ENCODE results near the gene GRIK3. TPM values are rescaled to one million over a fixed set of nuclear protein-coding genes. Genes with fewer than 3 reads are reported as not detected.

GRIK3 gene
- total and polyA plus RNA-seq, 2 donors (not counting 1 experiment from before 2014, with no cell fraction given), result not detected

GRCh38 chr1:36973056-36973455 lies 61.3 kb downstream of the GRIK3 start:
- H3K9me3 ChIP-seq (ENCODE audit: control insufficient read depth, insufficient read depth, low read depth, low read length), result no peaks in the 10 kb centered on the region
- H3K36me3 ChIP-seq (ENCODE audit: control insufficient read depth, insufficient read depth, low read length), result no peaks in the 10 kb centered on the region
- TF ChIP-seq CTCF (conservative IDR thresholded peaks at IDR 0.05 in 1 of 2, IDR thresholded peaks at IDR 0.05 in 1 of 2; ENCODE audit: low read depth in 1 of 2, low read length in 2 of 2), result no peak
- no peak for TF ChIP-seq EZH2 (IDR thresholded peaks at IDR 0.05; ENCODE audit: low read length, missing control alignments)
- H2AFZ ChIP-seq (ENCODE audit: low read length), result no peak overlapping the region
- H3K4me1 ChIP-seq (ENCODE audit: control insufficient read depth, extremely low read depth, insufficient read depth, low read length), result no peaks in the 10 kb centered on the region
- H3K79me2 ChIP-seq (ENCODE audit: control insufficient read depth, insufficient read depth, low read length), result no peaks in the 10 kb centered on the region
- H3K27ac ChIP-seq (ENCODE audit: insufficient read depth, low read length), result no peak overlapping the region
- H3K4me2 ChIP-seq (ENCODE audit: extremely low read depth, insufficient read depth, low read length), result no peak overlapping the region
- no peaks in the 10 kb centered on the region for H3K27me3 ChIP-seq (ENCODE audit: control insufficient read depth, insufficient read depth, low read length)
- DNase-seq (ENCODE audit: low read depth in 2 of 2), result no peak
- no peak overlapping the region for H3K4me3 ChIP-seq (replicated peaks in 1 of 4; ENCODE audit: control extremely low read depth in 1 of 4, insufficient read depth in 1 of 4, low read depth in 3 of 4, low read length in 4 of 4)
- no peak overlapping the region for H3K9ac ChIP-seq (ENCODE audit: insufficient read depth, low read length)
- no peaks in the 10 kb centered on the region for H4K20me1 ChIP-seq (ENCODE audit: control insufficient read depth, extremely low read depth, insufficient read depth, low read length)

- H3K4me2 ChIP-seq (ENCODE audit: extremely low read depth, insufficient read depth, low read length), result no peak overlapping the region
- TF ChIP-seq EZH2 (IDR thresholded peaks at IDR 0.05; ENCODE audit: low read length, missing control alignments) (no peak), CTCF (conservative IDR thresholded peaks at IDR 0.05 in 1 of 2, IDR thresholded peaks at IDR 0.05 in 1 of 2; ENCODE audit: low read depth in 1 of 2, low read length in 2 of 2) (no peak)
- H3K9ac ChIP-seq (ENCODE audit: insufficient read depth, low read length), result no peak overlapping the region
- no peak overlapping the region for H2AFZ ChIP-seq (ENCODE audit: low read length)
- no peak overlapping the region for H3K4me3 ChIP-seq (replicated peaks in 1 of 4; ENCODE audit: control extremely low read depth in 1 of 4, insufficient read depth in 1 of 4, low read depth in 3 of 4, low read length in 4 of 4)
- no peaks in the 10 kb centered on the region for H3K79me2 ChIP-seq (ENCODE audit: control insufficient read depth, insufficient read depth, low read length)
- H3K9me3 ChIP-seq (ENCODE audit: control insufficient read depth, insufficient read depth, low read depth, low read length), result no peaks in the 10 kb centered on the region
- no peaks in the 10 kb centered on the region for H3K27me3 ChIP-seq (ENCODE audit: control insufficient read depth, insufficient read depth, low read length)
- no peaks in the 10 kb centered on the region for H4K20me1 ChIP-seq (ENCODE audit: control insufficient read depth, extremely low read depth, insufficient read depth, low read length)
- no peaks in the 10 kb centered on the region for H3K4me1 ChIP-seq (ENCODE audit: control insufficient read depth, extremely low read depth, insufficient read depth, low read length)
- DNase-seq (ENCODE audit: low read depth in 2 of 2), result no peak
- no peak overlapping the region for H3K27ac ChIP-seq (ENCODE audit: insufficient read depth, low read length)
- no peaks in the 10 kb centered on the region for H3K36me3 ChIP-seq (ENCODE audit: control insufficient read depth, insufficient read depth, low read length)
Measured at GRCh38 chr1:36971852-36972618, 62.3 kb downstream of the GRIK3 start.

- H3K4me3 ChIP-seq (replicated peaks in 1 of 4; ENCODE audit: control extremely low read depth in 1 of 4, insufficient read depth in 1 of 4, low read depth in 3 of 4, low read length in 4 of 4), result no peak overlapping the region
- no peaks in the 10 kb centered on the region for H3K27me3 ChIP-seq (ENCODE audit: control insufficient read depth, insufficient read depth, low read length)
- no peak overlapping the region for H2AFZ ChIP-seq (ENCODE audit: low read length)
- H3K36me3 ChIP-seq (ENCODE audit: control insufficient read depth, insufficient read depth, low read length), result no peaks in the 10 kb centered on the region
- H3K27ac ChIP-seq (ENCODE audit: insufficient read depth, low read length), result no peak overlapping the region
- TF ChIP-seq EZH2 (IDR thresholded peaks at IDR 0.05; ENCODE audit: low read length, missing control alignments) (no peak), CTCF (conservative IDR thresholded peaks at IDR 0.05 in 1 of 2, IDR thresholded peaks at IDR 0.05 in 1 of 2; ENCODE audit: low read depth in 1 of 2, low read length in 2 of 2) (no peak)
- DNase-seq (ENCODE audit: low read depth in 2 of 2), result no peak
- H3K4me2 ChIP-seq (ENCODE audit: extremely low read depth, insufficient read depth, low read length), result no peak overlapping the region
- H3K9ac ChIP-seq (ENCODE audit: insufficient read depth, low read length), result no peak overlapping the region
- no peaks in the 10 kb centered on the region for H3K79me2 ChIP-seq (ENCODE audit: control insufficient read depth, insufficient read depth, low read length)
- no peaks in the 10 kb centered on the region for H3K9me3 ChIP-seq (ENCODE audit: control insufficient read depth, insufficient read depth, low read depth, low read length)
- no peaks in the 10 kb centered on the region for H4K20me1 ChIP-seq (ENCODE audit: control insufficient read depth, extremely low read depth, insufficient read depth, low read length)
- no peaks in the 10 kb centered on the region for H3K4me1 ChIP-seq (ENCODE audit: control insufficient read depth, extremely low read depth, insufficient read depth, low read length)
Measured at GRCh38 chr1:36968730-36969129, 65.6 kb downstream of the GRIK3 start.

Measured in fibroblast of lung (primary cell).